Fibroblast of skin of right biceps (primary cell): ENCODE measurements around the gene GRHPR.
"Not testable (repeated sequence)": the region's sequence is repeated elsewhere in the genome, so short reads cannot be mapped to it uniquely, and the experiment has no call there.

Experiments
- DNase-seq: peaks from one replicate; pipeline ENCODE4 v3.0.0-alpha.2; 2013

The GRHPR gene

DNA sequence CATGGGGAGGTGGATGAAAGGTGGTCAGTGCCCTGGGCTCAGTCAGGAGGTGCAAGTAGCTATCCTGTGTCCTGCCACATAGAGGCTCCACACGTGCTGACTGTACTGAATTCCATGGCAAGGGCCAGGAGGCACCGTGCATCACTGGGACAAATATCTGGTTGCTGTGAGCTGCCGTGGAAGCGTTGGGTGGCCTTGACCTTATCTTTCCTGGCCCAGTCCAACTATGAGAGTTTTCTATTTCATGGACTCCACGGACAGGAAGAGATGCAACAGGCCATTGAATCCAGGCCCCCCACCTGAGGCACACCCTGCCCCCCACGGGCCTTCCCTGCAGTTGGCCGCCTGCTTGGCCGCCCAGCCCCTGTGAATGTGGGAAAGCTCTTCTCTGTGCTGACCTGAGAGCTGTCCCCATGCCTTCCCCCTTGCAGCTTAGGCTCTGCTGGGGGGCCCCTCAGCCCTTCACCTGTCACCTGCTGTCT lies 1.7 kb downstream of the GRHPR start:
- DNase-seq, result no peak

DNA sequence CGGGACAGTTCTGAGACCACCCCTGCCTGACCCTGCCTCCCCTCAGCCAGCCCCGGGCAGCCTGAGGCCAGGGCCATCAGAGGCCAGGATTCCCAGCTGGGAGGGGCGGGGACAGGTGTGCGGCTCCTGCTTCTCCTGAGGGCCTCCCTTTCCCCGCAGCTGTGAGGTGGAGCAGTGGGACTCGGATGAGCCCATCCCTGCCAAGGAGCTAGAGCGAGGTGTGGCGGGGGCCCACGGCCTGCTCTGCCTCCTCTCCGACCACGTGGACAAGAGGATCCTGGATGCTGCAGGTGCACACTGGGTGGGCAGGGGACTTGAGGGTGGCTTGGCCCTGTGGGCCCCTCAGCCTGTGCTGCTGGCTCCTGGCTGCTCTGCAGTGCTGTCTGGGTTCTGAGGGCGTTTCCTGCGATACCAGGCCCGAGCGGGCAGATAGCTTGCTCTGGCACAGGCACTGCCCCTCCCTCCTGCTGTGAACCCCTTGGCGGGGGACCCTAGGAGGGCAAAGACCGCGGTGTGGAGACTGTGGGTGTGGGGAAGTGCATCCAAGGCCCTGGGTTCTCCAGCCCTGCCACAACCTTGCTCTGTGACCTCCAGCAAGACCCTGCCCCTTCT lies 2.3 kb downstream of the GRHPR start:
- no peak for DNase-seq

DNA sequence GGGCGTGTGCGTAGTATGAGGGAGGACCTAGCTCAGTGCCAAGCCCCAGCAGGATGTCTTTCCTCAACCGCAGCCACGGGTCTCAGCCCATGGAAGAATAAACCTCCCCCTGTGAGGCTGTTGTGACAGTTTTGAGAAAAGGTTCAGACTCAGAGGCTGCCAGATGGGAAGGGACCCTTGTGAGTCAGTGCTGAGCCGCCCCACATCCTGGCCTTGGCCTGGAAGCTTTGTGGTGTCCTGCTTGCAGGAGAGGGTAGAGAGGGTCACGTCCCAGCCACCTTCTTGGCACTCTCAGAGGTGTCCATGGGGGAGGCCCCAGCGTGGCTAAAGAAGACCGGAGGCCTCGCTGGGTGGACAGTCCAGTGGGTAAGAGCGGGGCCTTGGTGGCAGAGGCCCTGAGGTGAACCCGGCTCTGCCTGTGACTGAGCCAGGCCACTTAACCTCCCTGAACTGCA lies 2.8 kb downstream of the GRHPR start:
- no peak for DNase-seq

DNA sequence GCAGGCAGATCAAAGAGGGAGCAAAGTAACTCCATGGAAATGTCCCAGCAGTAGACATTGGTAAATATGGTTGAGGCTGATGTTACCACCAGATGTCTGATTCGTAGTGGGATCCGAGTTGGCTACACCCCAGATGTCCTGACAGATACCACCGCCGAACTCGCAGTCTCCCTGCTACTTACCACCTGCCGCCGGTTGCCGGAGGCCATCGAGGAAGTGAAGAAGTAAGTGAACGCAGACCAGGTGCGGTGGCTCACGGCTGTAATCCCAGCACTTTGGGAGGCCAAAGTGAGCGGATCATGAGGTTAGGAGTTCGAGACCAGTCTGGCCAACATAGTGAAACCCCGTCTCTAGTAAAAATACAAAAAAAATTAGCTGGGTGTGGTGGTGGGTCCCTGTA lies 3.9 kb downstream of the GRHPR start:
- not testable (repeated sequence) for DNase-seq

DNA sequence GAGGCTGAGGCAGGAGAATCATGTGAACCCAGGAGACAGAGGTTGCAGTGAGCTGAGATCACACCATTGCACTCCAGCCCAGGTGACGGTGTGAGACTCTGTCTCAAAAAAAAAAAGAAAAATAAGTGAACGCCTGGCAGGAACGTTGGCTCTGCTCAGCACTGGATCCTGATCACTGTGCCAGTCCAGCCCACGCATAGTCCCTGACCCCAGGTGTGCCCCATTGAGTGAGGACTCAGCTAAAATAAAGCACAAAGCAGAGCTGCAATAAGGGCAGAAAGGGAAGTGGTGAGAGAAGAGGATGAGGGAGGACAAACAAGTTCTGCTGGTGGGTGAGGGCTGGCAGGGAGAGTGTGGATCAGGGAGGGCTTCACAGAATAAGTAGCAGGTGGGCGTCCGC lies 4.3 kb downstream of the GRHPR start:
- DNase-seq, result no peak

DNA sequence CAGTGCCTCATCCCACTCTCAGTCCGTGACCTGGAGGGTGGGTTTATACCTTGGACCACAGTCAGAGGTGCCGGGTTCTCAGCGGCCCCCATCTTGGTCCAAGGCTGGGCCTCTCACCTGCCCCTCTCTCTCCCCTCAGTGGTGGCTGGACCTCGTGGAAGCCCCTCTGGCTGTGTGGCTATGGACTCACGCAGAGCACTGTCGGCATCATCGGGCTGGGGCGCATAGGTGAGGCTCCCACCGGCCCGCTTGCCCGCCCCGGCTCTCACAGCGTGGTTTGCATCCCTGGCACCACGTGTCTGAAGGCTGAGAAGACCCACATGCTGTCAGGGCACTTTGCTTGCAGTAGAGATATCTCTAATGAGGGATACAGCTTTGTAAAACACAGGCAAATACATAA lies 5.8 kb downstream of the GRHPR start:
- no peak for DNase-seq

DNA sequence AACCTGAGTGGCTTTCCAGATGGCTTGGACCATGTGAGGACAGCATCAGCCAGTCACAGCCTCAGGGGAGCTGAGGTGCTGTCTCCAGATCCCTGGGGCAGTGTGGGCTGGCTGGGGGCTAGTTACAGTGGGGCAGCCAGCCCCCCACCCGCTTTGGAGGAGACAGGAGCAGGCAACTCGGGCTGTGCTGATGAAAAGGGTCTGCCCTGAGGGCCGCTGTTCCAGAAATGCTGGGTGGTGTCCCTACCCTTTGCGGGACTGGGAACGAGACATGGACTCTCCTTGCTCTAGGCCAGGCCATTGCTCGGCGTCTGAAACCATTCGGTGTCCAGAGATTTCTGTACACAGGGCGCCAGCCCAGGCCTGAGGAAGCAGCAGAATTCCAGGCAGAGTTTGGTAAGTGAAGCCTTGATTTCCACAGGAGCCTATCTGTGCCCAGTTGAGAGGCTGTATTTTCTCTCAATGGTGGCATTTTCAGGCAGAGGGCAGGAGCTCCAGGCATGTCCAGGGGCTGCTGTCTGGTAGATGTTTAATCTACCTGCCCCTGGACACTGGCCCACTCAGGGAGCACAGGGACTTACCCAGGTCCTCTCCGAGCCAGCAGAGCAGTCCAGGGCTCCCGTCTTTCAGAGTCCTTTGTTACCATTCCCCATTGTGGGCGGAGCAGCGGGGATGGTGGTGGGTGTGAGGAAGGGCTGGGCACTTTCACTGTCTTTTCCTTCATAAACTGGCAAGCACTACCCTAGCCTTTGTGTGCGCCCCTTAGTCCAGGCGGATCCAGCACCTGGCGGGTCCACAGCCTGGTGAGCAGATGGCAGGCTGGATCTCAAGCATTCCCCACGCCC lies 7.2 kb downstream of the GRHPR start:
- DNase-seq, result no peak

DNA sequence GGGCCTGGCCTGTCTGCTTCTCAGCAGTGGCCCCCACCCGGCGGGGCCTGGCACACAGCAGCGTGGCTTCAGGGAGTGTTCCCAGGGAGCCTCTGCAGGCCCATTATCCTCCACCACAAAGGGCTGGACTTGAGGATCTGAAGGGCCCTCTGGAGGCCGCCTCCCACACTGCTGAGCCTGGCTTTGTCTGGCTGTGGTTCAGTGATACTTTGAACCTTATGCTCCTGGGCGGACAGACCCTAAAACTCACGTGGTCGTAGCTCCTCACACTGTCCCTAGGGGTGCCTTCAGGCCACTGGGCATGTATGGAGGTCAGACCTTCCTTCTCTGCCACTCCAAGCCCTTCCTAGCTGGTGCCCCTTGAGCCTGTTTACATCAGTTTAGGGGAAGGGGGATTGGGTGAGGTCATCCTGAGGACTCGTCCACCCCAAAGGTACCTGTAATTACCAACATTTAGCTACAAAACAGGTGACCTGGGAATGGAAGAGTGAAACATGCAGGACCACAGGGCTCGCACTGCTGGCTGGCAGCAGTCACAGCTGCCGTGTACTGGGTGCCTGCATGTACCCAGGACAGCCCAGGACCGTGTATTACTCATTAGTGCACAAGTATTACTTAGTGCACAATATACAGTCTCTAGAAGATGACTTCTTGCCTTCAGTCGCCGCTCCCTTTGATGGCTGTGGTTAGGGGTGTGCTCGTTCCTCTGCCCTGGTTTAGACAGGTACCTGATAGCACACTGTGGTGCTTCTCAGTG lies 8.5 kb downstream of the GRHPR start:
- no peak for DNase-seq

DNA sequence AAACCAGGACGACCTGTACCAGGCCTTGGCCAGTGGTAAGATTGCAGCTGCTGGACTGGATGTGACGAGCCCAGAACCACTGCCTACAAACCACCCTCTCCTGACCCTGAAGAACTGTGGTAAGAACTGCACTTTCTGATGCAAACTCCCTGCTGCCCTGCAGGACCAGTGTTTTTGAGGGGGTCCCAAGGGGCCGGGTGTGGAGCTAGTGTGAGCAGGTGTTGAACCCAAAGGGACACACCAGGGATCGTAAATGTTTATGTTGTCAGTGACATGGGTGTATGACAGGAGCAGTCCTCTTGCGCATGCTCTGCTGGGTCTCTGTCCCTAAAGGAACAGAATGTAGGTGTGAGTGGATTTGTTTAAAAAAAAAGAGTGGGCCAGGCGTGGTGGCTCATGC lies 9.5 kb downstream of the GRHPR start:
- DNase-seq, result no peak

DNA sequence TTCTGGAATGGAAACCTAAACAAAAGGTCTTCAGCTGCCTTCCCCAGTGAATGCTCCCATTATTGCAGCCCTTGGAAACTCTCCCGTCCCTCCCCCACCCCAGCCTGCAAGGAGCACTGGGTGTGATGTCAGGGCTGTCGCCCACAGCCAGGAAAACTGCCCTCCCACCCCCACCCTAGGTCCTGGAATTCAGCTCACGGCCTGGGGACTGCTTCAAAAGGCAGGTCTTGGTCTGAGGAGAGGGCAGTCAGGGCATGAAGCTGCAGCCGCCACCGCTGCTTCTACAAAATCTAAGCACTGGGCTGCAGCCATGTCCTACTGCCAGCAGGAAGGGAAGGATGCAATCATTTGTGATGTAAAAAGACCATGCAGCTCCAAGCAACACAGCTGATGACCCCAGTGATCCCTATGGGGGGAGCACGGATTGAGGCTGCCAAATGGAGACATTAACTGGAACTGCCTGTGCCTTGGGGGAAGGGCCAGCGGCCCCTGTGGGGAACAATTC lies 11.4 kb downstream of the GRHPR start:
- DNase-seq, result no peak

DNA sequence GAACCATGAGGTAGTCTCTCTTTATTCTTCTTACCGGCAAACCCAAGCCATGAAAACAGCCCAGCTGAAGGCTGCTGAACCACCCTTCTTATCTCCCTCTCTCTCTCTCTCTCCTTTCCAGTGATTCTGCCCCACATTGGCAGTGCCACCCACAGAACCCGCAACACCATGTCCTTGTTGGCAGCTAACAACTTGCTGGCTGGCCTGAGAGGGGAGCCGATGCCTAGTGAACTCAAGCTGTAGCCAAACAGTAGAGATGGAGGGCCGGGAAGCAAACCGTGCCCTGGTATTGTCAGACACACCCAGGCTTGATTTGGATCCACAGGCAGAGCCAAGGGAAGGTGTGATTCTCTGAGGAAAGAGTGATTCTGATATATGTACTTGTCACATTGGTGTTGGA lies 14.0 kb downstream of the GRHPR start:
- DNase-seq, result no peak

DNA sequence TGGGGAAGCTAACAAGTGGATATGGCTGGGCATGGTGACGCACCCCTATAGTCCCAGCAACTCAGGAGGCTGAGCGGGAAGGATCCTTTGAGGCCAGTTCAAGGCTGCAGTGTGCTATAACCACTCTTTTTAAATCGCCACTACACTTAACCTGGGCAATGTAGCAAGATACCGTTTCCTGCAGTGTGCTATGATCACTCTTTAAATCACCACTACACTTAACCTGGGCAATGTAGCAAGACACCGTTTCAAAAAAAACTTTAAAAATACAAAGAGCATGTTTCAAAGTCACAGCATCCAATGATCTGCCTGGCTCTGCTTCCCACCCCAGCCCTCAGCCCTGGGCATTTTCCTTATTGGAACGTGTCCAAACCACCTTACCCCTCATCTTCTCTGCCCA lies 14.5 kb downstream of the GRHPR start:
- no peak for DNase-seq

DNA sequence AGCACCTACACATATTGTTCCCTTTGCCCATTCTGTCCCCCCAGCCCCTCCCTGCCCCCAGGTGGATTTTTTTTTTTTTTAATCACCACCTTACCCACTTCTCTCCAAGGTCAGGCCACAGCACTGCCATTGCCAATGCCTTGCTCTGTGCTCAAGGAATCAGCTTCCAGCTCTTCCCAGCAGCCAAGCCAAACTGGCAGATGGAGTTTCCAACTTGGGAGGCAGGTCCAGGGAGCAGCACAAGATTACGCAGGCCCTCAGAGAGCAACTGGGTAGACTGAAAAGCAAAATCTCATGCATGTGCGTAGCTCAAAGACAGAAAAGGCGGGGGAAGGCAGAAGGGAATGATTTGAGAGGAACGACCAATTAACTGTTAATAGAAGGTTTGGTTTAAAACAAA lies 15.1 kb downstream of the GRHPR start:
- no peak for DNase-seq

DNA sequence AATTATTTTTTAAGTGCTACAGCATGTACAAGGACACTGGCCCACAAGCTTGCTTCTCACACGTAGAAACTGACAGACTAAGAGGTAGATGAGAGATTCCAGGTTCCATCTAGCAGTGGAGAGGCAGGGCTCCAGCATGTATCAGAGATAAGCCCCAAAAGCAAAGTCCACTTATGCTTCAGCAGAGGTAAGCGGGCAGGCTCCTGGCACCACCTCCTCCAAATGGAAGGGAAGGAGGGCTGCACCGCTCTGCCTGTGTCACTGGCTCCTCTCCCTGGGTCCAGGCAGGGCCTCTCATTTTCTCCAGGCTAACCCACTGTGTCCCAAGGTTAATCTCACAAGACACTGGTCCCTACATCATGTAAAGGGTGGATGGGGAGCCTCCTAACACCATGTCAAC lies 15.9 kb downstream of the GRHPR start:
- no peak for DNase-seq

DNA sequence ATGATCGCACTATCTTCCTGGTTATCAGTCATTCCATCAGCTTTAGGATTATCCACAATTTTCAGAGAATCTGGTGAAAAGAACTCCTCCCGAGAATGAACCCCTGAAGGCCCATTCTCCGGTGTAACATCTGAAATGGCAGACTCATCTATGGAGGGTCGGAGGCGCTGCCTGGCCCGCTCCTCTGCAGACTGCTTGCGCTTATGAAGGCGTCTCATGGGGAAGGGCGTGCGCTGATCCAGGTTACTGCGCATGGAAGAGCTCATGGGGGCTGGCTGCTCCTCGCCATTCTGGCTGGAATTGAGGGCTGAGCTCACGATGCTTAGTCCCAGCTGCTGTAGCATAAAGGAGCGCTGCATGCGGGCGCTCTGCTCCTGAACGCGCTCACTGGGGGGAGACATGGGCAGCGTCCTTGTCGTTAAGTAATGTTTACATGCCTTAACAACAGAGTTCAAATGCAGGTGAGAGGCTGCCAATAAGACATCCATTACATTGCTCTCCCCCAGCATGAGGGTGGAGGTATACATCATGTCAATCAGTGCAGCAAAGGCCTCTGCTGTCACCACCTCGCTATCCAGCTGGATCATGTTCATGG lies 19.4 kb downstream of the GRHPR start:
- DNase-seq, result no peak

DNA sequence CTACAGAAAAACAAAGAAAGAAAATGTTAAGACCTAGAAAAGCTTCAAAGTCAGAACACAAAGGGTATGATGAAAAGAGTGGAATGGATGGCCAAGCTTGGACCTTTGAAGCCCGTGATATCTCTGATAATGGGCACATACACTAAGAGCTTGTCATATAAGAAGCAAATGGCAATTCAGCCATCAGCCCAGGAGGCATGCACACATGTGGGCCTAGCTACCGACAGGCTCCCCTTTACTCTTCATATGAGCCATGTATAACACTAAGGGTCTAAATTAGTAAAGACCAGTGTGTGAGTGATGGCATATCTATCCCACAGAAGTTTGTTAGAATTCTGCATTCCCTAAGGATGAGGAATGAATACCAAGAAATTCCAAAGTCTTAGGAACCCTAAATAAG lies 20.1 kb downstream of the GRHPR start:
- DNase-seq, result no peak

DNA sequence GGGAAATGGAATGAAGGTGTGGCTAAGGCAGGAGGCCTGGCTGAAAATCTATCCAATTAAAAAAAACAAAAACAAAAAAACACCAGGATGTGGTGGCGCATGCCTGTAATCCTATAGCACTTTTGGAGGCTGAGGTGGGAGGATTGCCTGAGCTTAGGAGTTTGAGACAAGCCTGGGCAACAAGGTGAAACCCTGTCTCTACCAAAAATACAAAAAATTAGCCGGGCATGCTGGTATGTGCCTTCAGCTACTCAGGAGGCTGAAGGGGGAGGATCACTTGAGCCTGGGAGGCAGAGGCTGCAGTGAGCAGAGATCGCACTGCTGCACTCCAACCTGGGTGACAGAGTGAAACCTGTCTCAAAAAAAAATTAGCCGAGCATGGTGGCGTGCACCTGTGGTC lies 21.1 kb downstream of the GRHPR start:
- no peak for DNase-seq

DNA sequence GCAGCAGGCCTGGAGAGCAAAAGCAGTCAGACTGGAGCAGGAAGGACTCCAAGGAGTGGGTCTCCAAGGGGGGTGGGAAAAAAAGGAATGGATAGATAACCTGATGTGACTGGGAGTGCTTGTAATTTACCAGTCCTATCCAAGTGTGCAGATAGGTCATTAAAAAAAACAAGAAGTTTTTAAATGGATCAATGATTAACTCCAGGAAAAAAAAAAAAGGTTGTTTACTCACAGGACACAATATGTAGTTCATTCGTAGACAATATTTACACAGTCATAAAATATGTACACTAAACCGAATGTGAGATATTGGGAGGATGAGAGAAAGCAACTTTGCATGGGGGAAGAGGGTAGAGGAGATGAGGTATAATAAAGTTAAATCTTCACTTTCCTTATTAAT lies 22.4 kb downstream of the GRHPR start:
- no peak for DNase-seq

DNA sequence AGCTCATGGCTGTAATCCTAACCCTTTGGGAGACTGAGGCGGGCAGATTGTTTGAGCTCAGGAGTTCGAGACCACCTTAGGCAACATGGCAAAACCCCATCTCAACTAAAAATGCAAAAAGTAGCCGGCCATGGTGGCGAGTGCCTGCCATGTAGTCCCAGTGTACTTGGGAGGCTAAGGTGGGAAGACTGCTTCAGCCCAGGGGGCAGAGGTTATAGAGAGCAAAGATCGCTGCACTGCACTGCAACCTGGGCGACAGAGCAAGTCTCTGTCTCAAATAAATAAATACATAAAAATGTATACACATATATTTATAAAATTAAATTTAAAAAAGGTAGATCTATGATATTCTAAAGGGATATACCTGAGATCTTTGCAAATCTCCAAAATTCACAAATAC lies 23.3 kb downstream of the GRHPR start:
- no peak for DNase-seq

DNA sequence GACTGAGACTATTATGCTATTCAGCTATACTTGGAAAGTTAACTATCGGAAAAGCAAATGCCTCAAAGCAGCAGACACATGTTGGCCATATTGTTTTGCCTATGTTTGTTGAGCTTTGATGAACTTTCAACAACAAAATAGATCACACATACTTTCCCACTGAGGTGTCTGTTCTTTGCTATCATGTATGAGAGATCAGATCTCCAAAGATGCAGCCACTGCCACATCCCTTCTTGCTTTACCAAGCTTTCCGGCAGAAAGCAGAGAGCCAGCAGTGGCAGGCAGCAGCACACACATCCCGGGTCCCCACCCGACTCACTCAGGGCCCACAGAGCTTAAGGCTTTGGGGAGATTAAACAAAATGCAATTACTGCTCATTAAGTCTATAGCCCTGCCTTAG lies 23.9 kb downstream of the GRHPR start:
- no peak for DNase-seq

DNA sequence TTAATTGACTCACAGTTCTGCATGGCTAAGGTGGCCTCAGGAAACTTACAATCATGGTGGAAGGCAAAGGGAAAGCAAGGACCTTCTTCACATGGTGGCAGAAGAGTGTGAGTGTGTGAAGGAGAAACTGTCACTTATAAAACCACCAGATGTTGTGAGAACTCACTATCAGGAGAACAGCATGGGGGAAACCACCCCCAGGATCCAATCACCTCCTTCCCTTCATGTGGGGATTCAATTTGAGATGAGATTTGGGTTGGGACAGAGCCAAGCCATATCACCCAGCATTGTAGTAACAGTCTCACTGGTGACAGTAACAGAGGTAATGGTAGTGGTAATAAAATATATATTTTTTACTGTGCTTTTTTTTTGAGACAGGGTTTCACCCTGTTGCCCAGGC lies 24.6 kb downstream of the GRHPR start:
- DNase-seq, result no peak

DNA sequence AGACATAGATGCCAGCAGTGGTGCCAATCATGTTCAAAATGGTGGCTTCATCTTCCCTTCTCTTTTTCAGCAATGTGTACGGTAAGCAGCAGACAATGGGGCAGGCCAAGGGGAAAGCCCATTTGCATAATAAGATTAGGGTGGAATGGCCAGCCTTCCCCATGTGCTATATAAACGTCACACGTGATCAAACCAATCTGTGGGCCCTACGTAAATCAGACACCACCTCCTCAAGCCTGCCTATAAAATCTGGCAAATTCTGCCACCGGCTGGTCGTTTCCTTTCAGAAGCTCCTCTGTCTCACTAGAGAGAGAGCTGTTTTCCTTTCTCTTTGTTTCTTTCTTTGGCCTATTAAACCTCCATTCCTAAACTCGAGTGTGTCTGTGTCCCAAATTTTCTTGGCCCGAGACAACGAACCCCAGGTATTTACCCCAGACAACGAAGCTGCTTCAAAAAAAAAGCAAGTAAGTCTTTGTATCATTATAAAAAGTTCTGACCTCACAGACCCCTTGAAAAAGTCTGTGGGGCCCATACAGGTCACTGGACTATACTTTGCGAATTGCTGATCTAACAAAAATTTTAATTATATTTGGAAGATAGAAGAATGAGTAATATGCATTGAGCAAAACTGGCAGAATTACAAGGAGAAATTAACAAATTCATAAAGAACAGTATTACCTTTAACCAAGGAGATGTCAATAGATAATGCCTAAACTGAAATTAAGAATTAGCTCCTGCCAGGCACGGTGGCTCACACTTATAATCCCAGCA lies 27.6 kb downstream of the GRHPR start:
- DNase-seq, result no peak
